Stromal cell of bone marrow (primary cell): Measurements from ENCODE around the gene DPH1.

Experiments
- DNase-seq: peaks from one replicate; pipeline ENCODE4 v3.0.0-alpha.2; 2012; ENCODE audit warnings: low read depth

DPH1 gene

GRCh38 chr17:2050300-2051060 is 20.5 kb downstream of the DPH1 start:
- no peak for DNase-seq

GRCh38 chr17:2051061-2051932 is 21.3 kb downstream of the DPH1 start:
- no peak for DNase-seq

- no peak for DNase-seq
Observed at GRCh38 chr17:2051933-2052559, 22.1 kb downstream of the DPH1 start.

- no peak for DNase-seq
Observed at GRCh38 chr17:2053380-2054261, 23.7 kb downstream of the DPH1 start.

- DNase-seq = no peak
Observed at GRCh38 chr17:2054262-2054511, 24.2 kb downstream of the DPH1 start.

GRCh38 chr17:2054512-2055291 is 24.7 kb downstream of the DPH1 start, which contains the start of gene HIC1:
Gene HIC1 (plus strand): TSS chr17:2055103. CDS start chr17:2056691, 1,588 bp downstream.
- no peak for DNase-seq

GRCh38 chr17:2055292-2056205 is 25.6 kb downstream of the DPH1 start:
- DNase-seq = no peak

GRCh38 chr17:2056206-2057174 is 26.5 kb downstream of the DPH1 start:
- no peak for DNase-seq

- no peak for DNase-seq
Observed at GRCh38 chr17:2057175-2057759, 27.3 kb downstream of the DPH1 start.

GRCh38 chr17:2057760-2058585 is 28.0 kb downstream of the DPH1 start:
- no peak for DNase-seq

GRCh38 chr17:2058586-2059546 is 28.9 kb downstream of the DPH1 start:
- no peak for DNase-seq

- DNase-seq = no peak
Observed at GRCh38 chr17:2059547-2060384, 29.8 kb downstream of the DPH1 start.

- no peak for DNase-seq
Observed at GRCh38 chr17:2060385-2060658, 30.4 kb downstream of the DPH1 start.

- DNase-seq = no peak
Observed at GRCh38 chr17:2060681-2061440, 30.9 kb downstream of the DPH1 start.

- DNase-seq = no peak
Observed at GRCh38 chr17:2061441-2061958, 31.5 kb downstream of the DPH1 start.
